NOMO-1 (cell line): Measurements from ENCODE around the gene TSKS.
A peak's percentile ranks its signal among the peaks of the same experiment; 100 is the strongest.

Experiments
- DNase-seq, 2 experiments: peaks; one replicate each; lab custom pipeline; 2025; ENCODE audit not compliant: unreplicated experiment in 2 of 2; lab: John Stamatoyannopoulos, UW

The TSKS gene, protein sequence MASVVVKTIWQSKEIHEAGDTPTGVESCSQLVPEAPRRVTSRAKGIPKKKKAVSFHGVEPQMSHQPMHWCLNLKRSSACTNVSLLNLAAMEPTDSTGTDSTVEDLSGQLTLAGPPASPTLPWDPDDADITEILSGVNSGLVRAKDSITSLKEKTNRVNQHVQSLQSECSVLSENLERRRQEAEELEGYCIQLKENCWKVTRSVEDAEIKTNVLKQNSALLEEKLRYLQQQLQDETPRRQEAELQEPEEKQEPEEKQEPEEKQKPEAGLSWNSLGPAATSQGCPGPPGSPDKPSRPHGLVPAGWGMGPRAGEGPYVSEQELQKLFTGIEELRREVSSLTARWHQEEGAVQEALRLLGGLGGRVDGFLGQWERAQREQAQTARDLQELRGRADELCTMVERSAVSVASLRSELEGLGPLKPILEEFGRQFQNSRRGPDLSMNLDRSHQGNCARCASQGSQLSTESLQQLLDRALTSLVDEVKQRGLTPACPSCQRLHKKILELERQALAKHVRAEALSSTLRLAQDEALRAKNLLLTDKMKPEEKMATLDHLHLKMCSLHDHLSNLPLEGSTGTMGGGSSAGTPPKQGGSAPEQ

DNA sequence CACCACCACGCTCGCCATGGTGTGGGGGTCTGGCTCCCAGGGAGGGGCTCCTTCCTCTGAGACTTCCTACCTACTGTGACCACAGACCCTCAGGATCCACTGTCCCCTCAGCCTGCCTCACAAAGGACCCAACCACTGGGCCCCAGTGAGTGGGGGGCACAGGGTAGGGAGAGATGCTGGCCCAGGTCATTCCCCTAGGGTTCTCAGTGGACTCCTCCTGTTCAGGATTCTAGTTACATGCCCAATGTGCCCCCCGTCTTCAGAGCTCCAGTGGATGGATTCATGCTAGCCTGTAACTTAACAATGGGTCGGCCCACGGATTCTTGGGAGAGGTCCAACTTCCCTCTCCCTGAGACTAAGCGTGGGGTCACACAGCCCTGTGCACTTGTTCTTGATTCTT is at the start of gene TSKS:
Gene TSKS (minus strand): TSS at position 77 of the 400 bp plus-strand sequence. CDS start 59 bp downstream, at position 18.
- DNase-seq = no peak

DNA sequence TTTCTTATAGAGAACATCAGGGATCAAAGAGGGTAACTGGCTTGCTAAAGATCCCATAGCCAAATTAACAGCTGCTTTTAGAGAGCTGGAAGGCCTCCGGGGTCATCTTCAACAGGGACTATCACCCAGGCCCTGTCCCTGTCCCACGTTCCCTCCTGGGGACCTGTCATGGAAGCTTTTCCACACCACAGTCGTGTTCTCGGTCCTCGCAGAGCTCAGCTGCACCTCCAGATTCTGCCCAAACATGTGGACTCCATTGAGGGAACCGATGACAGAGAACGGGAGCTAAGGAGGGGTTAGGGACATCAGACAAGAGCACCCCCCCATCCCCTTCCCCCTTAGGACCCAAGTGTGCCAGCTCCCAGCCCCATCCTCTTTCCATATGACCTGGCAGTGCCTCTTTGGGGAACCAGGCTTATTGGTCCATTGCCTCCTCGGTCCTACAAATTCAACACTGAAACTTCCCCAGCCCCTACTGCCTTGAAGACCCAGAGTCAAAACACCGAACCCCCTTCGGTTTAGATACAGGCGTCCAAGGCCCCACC is 49.4 kb upstream of the TSKS start:
- no peak for DNase-seq

DNA sequence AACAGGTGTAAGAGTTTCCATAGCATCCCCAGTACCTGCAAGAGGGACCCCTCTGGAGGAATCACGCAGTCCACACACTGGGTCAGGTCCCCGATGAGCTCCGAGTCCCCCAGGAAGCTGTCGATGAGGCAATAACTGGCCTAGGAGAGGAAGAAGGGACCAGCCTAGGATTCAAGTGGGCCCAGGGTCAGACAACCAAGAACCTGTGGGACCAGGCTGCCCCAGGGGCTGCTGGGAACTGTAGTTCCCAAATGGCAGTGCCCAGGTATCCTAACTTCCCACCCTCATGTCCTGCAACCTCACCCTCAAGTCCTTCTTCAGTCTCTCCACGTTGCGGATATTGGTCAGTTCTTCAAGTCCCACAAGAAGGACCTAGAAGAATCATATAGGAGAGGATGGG is 48.2 kb upstream of the TSKS start:
- no peak for DNase-seq

DNA sequence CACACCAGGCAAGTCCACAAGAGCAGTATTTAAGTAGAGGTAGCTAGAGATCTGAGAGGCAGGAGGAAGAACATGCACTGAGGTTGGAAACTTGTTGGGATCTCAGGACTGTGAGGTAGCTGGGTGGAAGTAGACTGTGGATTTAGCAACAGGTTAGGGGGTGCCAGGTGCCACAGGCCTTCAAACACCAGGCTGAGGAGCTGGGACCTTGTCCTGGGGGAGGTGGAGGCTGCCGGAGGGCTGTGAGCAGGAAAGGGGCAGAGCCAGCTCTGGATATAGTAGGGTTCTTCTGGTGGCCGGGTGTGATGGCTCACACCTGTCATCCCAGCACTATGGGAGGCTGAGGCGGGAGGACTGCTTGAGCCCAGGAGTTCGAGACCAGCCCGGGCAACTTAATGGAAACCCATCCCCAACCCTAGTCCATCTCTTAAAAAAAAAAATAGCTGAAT is 46.9 kb upstream of the TSKS start:
- no peak for DNase-seq

DNA sequence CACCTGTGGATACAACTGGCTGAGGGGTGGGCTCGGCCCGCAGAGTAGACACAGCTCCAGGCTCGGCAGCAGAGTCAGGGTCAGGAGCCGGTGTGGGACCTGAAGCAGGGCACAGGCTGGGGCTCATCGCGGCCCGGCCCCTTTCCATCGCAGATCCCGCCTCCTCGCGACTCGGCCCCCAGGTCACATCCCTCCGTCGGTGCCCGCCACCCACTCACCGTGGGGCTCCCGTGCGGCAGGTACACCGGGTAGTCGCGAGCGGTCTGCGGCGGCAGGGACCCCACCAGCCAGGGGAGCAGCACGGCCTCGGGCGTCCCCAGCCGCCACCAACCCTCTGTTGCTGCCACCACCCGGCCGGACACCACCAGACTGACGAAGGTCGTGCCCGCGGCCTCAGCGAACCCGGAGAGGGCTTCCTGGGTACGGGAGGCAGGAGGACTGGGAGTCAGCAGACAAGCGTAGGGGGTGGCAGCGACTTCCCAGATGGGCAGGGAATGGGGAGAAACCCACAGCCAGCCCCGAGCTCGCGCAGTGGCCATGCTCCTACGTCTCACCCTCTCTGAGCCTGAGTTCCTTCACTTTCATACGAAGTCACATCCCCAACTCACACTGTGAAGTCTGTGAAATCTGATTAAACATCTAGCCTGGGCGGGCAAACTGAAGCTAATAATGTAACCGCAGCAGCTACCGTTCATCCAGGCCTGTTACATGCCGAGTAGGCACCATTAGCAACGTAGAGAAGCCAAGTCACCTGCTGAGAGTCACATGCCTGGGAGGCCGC is 46.2 kb upstream of the TSKS start:
- DNase-seq = no peak

DNA sequence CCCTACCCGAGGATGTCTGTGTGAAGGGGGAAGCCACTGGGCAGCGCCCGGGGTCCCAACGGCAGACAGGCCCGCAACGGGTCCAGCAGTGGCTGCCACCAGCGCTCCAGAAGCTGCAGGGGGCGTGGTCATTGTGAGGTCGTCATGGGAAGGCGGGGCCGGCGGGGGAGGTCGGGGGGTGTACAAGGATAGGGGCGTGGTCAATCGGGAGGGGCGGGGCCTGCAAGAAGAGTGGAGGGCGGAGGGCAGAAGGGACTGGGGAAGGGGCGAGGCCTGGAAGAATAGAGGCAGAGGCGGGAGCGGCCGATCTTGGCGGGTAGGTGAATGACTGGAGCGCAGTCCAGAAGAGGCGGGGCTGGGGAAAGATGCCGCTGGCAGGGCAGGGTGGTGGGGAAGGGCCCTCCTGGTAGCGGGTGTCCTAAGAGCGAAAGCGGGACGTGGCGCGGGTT is 45.6 kb upstream of the TSKS start:
- DNase-seq = no peak

DNA sequence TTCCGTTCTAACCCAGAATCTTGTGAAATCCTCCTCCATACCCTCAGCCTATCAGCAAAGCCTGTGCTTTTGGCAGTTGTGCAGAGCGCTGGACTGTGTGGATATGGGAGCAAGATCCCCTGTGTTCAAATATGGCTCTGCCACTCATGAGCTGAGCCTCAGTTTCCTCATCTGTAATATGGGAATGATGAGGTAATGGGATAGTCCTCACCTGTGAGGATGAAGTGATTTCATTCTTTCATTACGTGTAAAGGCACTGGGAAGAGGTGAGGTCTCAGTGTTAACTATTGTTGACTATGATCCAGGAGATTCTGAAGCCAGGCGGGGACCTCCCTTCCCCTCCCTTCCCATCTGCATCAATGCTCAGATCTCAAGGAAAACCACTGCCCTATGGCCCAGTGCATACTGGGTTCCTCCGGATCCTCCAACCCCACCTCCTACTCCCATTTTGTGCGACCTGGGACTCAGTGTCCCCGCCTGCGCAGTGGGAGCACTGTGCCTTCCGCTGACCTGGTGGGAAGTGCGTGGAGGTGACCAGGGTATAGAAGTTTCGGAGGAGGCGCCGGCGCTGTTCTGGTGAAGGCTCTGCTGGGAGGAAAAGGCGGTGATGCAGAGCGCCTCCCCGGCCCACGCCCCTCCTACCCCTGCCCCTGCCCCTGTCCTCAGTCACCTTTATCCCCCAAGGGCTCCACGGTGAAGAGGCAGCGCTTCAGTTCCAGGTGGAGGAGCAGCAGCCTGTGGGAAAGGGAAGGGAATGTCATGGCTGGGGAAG is 45.0 kb upstream of the TSKS start:
- DNase-seq = no peak

DNA sequence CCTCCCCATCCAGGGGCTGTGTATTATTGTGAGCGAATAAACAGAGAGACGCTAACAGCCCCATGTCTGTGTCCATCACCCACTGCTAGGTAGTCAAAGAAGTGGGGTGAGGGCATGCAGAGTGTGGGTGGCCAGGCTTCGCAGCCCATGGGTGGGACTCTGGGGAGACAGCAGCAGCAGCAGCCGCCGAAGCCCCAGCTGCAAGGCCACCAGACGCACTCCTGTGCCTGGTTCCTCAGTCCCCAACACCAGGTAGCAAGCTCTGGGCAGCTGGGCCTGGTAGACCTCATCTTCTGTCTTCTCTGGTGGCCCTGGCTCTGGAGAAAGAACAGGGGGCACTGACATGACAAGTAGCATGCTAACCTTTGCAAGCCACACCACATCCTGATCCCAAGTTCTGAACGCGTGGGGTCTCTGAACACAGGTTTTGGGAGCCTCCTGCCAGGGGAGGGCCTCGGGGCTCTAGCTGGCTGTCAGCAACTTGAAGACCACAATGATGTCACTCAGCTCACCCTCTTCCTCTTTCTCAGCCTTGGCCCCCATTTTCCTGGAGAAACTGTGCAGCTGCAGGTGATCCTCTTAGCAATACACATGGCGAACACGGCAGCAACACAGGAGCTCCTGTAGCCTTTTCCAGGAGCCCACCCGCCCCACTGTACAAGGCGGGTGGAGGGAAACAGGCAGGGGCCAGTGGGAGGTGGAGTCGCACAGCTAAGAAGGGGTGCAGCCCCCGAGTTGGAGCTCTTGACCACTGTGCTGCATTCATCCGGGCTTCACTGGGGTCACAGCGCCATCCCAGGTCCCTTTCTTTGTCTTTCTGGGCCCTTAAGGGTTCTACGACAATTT is 44.2 kb upstream of the TSKS start:
- DNase-seq = peak; percentile 12 to 60

DNA sequence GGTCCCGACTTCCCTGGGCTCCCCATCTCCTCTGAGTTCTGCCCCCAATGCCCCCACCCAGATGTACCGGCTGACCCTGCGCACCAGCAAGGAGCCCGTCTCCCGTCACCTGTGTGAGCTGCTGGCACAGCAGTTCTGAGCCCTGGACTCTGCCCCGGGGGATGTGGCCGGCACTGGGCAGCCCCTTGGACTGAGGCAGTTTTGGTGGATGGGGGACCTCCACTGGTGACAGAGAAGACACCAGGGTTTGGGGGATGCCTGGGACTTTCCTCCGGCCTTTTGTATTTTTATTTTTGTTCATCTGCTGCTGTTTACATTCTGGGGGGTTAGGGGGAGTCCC is 43.5 kb upstream of the TSKS start:
- no peak for DNase-seq

DNA sequence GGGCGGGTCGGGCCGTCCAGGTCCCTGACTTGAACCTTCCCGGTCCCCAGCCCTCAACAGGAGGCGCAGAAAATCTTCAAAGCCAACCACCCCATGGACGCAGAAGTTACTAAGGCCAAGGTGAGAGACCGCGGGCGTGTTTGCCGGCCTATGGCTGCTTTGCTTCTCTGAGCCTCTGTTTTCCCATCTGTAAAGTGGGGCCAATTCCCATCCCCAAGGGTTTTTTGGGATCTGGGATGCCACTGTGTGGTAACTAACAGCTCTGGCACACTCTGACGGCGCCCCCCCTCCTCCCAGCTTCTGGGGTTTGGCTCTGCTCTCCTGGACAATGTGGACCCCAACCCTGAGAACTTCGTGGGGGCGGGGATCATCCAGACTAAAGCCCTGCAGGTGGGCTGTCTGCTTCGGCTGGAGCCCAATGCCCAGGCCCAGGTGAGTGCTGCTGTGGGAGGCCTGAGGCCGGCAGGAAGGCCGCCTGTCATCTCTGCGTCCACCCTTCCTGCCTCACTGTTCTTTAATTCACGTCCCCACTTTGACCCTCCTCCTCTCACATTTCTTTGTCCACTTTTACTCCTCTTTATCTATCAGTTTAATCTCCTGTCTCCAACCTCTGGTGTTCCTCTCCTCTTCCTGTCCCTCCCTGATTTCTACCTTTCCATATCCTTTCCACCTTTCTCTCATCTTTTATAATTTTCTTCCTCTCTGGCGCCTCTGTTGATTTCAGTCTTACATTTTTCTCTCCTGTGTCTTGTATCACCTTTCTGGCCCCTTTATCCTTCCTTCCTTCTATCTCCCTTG is 42.9 kb upstream of the TSKS start:
- DNase-seq = no peak

DNA sequence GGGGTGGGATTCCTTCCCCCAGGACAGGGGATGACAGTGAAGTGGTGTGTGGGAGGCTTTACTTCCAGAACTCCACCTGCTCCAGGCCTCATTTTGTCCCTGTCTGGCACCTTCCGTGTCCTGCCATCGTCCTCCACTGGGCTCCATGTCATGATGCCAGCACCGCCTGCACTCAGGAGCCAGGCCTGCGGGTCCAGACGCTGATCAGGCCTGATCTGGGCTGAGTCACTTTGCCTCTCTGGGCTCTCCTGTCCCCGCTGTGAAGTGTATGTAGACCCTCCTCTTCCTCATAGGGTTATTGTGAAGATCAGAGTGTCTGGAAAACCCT is 40.4 kb upstream of the TSKS start:
- DNase-seq = no peak

DNA sequence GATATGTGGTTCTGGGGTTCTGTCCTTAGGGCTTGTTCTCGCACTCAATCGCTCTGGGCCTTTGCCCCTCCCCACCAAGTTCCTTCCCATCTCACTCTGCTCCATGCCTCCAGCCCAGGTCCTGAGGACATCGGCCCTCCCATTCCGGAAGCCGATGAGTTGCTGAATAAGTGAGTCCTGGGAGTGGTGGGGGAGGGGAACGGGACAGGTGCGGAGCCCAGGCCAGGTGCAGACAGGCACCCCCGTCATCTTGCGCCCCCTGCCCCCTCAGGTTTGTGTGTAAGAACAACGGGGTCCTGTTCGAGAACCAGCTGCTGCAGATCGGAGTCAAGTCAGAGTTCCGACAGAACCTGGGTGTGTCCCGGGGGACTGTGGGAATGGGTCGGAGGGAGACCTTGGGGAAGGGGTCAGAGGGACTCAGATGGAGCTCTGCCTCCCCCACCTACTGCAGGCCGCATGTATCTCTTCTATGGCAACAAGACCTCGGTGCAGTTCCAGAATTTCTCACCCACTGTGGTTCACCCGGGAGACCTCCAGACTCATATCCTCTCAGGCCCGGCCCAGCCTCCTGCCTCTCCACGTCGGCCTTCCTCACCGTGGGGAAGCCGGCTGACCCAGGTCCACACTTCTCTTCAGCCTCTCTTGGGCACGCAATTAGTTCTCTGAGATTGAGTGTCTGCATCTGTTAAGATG is 39.9 kb upstream of the TSKS start:
- no peak for DNase-seq

DNA sequence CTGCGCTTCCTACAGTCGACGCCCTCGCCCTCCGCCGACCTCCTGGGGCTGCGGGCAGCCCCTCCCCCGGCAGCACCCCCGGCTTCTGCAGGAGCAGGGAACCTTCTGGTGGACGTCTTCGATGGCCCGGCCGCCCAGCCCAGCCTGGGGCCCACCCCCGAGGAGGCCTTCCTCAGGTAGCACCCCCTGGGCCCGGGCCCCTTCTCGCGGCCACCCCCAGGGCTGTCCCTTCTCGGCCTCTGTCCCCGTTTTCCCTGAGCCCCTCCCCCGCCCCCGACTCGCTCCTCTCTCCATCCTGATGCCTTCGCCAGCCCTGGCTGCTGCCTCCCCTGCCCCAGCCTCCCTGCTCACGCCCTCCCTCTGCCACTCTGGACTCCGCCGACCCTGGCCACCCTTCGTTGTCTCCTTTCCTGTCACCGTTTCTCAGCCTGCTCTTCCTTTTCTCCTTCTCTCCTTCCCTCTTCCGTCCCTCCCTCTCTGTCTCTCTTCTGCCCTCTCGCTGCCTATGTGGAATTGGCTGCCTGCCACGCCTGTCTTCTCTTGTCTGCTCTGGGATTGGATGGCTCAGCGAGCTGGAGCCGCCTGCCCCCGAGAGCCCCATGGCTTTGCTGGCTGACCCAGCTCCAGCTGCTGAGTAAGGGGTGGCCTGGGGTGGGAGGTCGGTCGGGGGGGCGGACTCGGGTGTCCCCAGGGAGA is 39.0 kb upstream of the TSKS start:
- DNase-seq = no peak

DNA sequence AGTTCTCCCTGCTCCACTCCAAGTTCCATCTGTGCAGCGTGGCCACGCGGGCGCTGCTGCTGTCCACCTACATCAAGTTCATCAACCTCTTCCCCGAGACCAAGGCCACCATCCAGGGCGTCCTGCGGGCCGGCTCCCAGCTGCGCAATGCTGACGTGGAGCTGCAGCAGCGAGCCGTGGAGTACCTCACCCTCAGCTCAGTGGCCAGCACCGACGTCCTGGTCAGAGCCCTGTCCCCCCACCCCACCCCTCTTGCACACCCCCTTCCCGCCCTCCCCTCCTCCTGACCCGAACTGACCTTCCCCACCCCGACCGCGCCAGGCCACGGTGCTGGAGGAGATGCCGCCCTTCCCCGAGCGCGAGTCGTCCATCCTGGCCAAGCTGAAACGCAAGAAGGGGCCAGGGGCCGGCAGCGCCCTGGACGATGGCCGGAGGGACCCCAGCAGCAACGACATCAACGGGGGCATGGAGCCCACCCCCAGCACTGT is 38.3 kb upstream of the TSKS start:
- DNase-seq = no peak

DNA sequence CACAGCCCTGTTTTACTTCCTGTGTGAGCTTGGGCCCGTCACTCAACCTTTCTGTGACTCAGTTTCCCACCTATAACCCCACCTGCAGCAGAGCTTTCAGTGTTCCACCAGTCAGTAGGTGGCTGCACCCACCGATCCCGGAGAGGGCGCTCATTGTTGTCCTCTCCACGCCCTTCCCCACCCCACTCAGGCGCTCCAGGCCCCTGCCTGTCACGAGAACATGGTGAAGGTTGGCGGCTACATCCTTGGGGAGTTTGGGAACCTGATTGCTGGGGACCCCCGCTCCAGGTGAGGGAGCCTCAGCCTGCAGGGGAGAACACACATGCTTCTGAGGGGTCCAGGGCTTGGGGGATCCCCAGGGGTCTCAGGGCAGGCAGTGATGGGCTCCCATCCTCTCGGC is 37.7 kb upstream of the TSKS start:
- DNase-seq = no peak

DNA sequence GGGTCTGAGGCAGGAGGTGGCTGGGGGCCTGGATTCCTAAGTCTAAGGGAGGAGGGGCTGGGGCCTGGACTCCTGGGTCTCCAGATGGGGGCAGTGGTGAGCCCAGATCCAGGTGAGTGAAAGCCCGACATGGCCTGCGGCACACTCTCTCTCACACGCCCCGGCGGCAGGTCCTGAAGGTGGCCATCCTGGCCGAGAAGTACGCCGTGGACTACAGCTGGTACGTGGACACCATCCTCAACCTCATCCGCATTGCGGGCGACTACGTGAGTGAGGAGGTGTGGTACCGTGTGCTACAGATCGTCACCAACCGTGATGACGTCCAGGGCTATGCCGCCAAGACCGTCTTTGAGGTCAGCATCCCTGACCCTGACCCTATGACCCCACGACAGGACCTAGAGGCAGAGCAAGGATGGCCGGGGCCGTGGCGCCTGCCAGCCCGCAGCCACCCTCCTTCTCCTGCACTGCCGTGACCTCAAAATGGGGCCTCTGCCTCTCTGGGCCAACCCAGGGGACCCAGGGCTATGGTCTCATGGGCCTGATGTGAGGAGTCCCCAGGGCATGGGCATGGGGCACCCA is 36.8 kb upstream of the TSKS start:
- no peak for DNase-seq

DNA sequence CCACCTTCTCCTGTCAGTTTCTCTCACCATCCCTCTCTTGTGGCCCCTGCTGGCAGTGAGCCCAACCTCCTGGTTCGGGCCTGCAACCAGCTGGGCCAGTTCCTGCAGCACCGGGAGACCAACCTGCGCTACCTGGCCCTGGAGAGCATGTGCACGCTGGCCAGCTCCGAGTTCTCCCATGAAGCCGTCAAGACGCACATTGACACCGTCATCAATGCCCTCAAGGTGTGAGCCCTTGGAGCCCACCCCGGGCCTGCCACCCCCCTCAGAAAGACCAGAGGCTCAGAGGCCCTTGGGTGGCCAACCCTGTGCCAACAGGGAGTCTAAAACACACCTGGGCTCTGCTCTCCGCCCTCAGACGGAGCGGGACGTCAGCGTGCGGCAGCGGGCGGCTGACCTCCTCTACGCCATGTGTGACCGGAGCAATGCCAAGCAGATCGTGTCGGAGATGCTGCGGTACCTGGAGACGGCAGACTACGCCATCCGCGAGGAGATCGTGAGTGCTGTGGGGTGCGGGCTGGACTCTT is 36.2 kb upstream of the TSKS start:
- no peak for DNase-seq
